GM23248 (cell line): ENCODE results near the gene ZNF277.

ENCODE experiments used
- EZH2 ChIP-seq: fragments of 200-600 bp; sonication (generic); IDR thresholded peaks from 2 replicates; pipeline ENCODE4 v1.6.1; 2018; ENCODE audit warnings: antibody characterized with exemption, mild to moderate bottlenecking; ENCODE audit not compliant: insufficient read depth, poor library complexity, severe bottlenecking
- EZH2phosphoT487 ChIP-seq: fragments of 200-600 bp; sonication (generic); IDR thresholded peaks from 2 replicates; pipeline ENCODE4 v1.6.1; 2018; ENCODE audit warnings: antibody characterized with exemption, moderate library complexity, mild to moderate bottlenecking, low read depth; ENCODE audit not compliant: insufficient read depth

DNA sequence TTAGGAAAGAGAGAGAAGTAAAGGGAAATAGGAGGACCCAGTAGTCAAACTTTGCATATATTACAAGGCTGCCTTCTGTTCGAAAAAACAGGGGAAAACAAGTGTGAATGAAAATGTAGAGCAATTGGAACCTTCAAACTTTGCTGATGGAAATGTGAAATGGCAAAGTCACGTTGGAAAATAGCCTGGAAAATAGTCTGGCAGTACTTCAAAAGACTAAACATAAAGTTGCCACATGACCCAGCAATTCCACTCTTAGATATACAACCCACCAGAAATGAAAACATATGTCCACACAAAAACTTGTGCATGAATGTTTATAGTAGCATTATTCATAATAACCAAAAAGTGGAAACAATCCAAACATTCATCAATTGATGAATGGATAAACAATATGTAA, 165.2 kb downstream of the ZNF277 start:
- TF ChIP-seq EZH2 (no peak), EZH2phosphoT487 (no peak)
